A549 treated with CORT108297 at 1 μM for 4 hours (cell line): ENCODE results near the gene SLC6A11. TPM values are rescaled to one million over a fixed set of nuclear protein-coding genes. Genes with fewer than 3 reads are reported as not detected.

Experiments used
- total RNA-seq: library from RNA; stranded (reverse); fragments of 200-300 nt; extraction: Qiagen RNA extraction; gene quantifications from 5 replicates; pipeline ENCODE4 v1.2.3, GENCODE V29; 2022

SLC6A11 gene
- total RNA-seq, result 0.04 to 0.09 TPM (median 0.07 TPM) in 5 replicates

GRCh38 chr3:10816019-10816862 lies at the start of gene SLC6A11:
SLC6A11 (plus strand) TSS chr3:10816228; CDS start chr3:10816266, 38 bp downstream.

Other genes starting within 250 kb of the SLC6A11 start
- gene SLC6A1, start 176.5 kb downstream of the SLC6A11 start, total RNA-seq, result not detected in 5 replicates